CD4-positive, alpha-beta T cell treated with Interleukin-4 for 1 hour (primary cell): Measurements from ENCODE around the gene RECQL5.

ENCODE experiments used
- DNase-seq, 2 donors: peaks; one replicate each; pipeline ENCODE4 v3.0.0-alpha.2; 2020 to 2022

The RECQL5 gene

GRCh38 chr17:75666959-75667790 lies at the start of gene RECQL5, which contains the start of gene SAP30BP:
TSS of gene RECQL5 (minus strand) at chr17:75667154. CDS start at chr17:75666557, 597 bp downstream.
TSS of gene SAP30BP (plus strand) at chr17:75667338. CDS start at chr17:75667373, 35 bp downstream.
- peak; percentile 97 for DNase-seq

GRCh38 chr17:75712446-75712845 lies 45.5 kb upstream of the RECQL5 start:
- no peak for DNase-seq

GRCh38 chr17:75707079-75707571 lies 40.2 kb upstream of the RECQL5 start:
- no peak for DNase-seq

- no peak for DNase-seq
These were observed 39.2 kb upstream of the RECQL5 start for GRCh38 chr17:75706042-75706728.

- DNase-seq, result no peak
These were observed 38.3 kb upstream of the RECQL5 start for GRCh38 chr17:75704963-75705875.

GRCh38 chr17:75703591-75703990 lies 36.6 kb upstream of the RECQL5 start:
- DNase-seq, result no peak

GRCh38 chr17:75703191-75703590 lies 36.2 kb upstream of the RECQL5 start:
- no peak for DNase-seq

GRCh38 chr17:75701288-75701687 lies 34.3 kb upstream of the RECQL5 start:
- DNase-seq, result no peak

GRCh38 chr17:75698659-75699058 lies 31.7 kb upstream of the RECQL5 start:
- no peak for DNase-seq

- DNase-seq, result no peak
These were observed 30.8 kb upstream of the RECQL5 start for GRCh38 chr17:75697651-75698291.

- no peak for DNase-seq
These were observed 28.9 kb upstream of the RECQL5 start for GRCh38 chr17:75695830-75696271.

GRCh38 chr17:75695141-75695829 lies 28.3 kb upstream of the RECQL5 start:
- DNase-seq, result no peak

- DNase-seq, result no peak
These were observed 27.6 kb upstream of the RECQL5 start for GRCh38 chr17:75694536-75694935.

GRCh38 chr17:75693500-75694481 lies 26.8 kb upstream of the RECQL5 start:
- no peak for DNase-seq

GRCh38 chr17:75692976-75693375 lies 26.0 kb upstream of the RECQL5 start:
- no peak for DNase-seq

GRCh38 chr17:75691801-75692626 lies 25.1 kb upstream of the RECQL5 start:
- DNase-seq, result no peak

- DNase-seq, result no peak
These were observed 24.4 kb upstream of the RECQL5 start for GRCh38 chr17:75691371-75691791.

- peak; percentile 52 to 59 for DNase-seq
These were observed 22.5 kb upstream of the RECQL5 start for GRCh38 chr17:75689441-75689873.

- peak in 1 of 2 donors; percentile 23 for DNase-seq
These were observed 21.4 kb upstream of the RECQL5 start for GRCh38 chr17:75688209-75688825.
